ENCODE results near the gene ZNF546. TPM values are rescaled to one million over a fixed set of nuclear protein-coding genes. Genes with fewer than 3 reads are reported as not detected.

Gene ZNF546
- total RNA-seq, 4 donors from 2014 or later, result 4.2 to 13.3 (median 9.0) TPM

DNA sequence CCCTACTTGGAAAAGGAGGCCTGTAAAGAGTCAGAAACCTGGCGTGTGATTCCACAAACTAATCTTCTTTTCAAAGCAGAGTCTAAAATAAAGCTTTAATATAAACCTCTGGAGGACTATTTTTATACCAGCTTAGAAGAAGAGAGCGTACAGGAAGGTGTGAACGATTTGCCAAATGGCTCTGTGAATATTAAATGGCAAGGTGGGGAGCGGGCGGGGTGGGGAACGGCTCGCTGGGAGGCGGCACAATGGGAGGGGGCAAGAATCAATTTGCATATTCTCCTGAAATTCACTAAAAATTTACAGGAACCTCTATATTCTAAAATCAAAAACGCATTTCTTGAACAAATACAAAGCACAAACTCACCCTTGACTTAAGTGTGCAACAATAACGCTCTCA, 58.2 kb downstream of the ZNF546 start:
- no peak for DNase-seq (ENCODE audit: low spot score in 2 of 2)
- 40 to 44% methylated on average over 10 of the region's 10 CpGs for WGBS, 2 donors
- no peaks in the 10 kb centered on the region for H3K27me3 ChIP-seq
- H3K27ac ChIP-seq, result no peak overlapping the region
- TF ChIP-seq EP300 (IDR thresholded peaks at IDR 0.05) (no peak), POLR2A (IDR thresholded peaks at IDR 0.05) (no peak)
- TF ChIP-seq, protein P1, sequence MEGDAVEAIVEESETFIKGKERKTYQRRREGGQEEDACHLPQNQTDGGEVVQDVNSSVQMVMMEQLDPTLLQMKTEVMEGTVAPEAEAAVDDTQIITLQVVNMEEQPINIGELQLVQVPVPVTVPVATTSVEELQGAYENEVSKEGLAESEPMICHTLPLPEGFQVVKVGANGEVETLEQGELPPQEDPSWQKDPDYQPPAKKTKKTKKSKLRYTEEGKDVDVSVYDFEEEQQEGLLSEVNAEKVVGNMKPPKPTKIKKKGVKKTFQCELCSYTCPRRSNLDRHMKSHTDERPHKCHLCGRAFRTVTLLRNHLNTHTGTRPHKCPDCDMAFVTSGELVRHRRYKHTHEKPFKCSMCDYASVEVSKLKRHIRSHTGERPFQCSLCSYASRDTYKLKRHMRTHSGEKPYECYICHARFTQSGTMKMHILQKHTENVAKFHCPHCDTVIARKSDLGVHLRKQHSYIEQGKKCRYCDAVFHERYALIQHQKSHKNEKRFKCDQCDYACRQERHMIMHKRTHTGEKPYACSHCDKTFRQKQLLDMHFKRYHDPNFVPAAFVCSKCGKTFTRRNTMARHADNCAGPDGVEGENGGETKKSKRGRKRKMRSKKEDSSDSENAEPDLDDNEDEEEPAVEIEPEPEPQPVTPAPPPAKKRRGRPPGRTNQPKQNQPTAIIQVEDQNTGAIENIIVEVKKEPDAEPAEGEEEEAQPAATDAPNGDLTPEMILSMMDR (IDR thresholded peaks at IDR 0.05), result no peak
- peaks cover 0 to 42% (median 8%) of the 10 kb centered on the region in 4 donors for H3K9me3 ChIP-seq
- H3K36me3 ChIP-seq, result peaks cover 0 to 16% (median 0%) of the 10 kb centered on the region in 3 donors
- peak overlapping the region; percentile 42 to 66 (median 64) for H3K4me3 ChIP-seq
- peaks cover 0 to 20% (median 0%) of the 10 kb centered on the region in 4 donors for H3K4me1 ChIP-seq

DNA sequence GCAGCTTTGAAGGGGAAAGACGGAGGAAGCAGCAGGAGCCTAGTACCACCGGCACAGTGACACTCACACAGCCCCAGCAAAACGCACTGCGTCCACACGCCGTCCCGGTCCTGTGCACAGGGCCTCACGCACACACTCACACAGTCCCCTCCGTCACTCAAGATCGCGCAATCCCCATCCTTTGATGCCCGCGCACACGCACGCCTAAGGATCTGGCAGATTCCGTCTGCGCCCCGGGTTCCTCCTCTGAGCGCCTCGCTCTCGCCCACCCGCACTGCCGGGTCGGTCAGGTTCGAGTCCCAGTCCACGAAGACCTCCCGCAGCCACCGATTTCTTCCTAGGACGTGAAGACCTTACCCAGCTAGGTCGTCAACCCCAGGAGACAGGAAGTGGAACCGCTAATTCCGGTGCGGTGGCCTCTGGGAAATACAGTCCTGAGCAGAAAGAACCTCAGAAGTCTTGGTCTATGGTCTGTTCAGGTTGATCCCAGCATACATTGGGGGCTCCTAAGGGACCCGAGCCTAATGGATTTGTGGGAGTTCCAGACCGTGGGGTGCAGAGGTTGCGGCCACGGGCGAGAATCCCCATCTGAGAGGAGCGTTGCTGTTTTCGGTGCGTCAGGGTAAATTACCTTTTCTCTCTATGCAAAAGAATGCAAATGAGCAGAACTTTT, 59.1 kb downstream of the ZNF546 start, which contains the start of gene ZNF780B:
ZNF780B (minus strand) TSS at position 400 of the 673 bp plus-strand sequence. CDS start 5,899 bp downstream, outside the sequence.
- peaks cover 0 to 7% (median 0%) of the 10 kb centered on the region in 3 donors for H3K36me3 ChIP-seq
- peak within 1 kb of the TSS in 3 of 4 donors; percentile 50 to 77 (median 68) for H3K27ac ChIP-seq
- WGBS, 2 donors, result 0 to 1% methylated on average over 37 to 40 of the region's 41 CpGs
- peaks cover 0 to 20% (median 0%) of the 10 kb centered on the region in 4 donors for H3K4me1 ChIP-seq
- peak within 1 kb of the TSS; percentile 42 to 66 (median 64) for H3K4me3 ChIP-seq
- DNase-seq (ENCODE audit: low spot score in 2 of 2), result peak; percentile 16 to 55
- peaks cover 0 to 42% (median 12%) of the 10 kb centered on the region in 4 donors for H3K9me3 ChIP-seq
- TF ChIP-seq, protein P1 (IDR thresholded peaks at IDR 0.05), result no peak
- TF ChIP-seq EP300 (IDR thresholded peaks at IDR 0.05), result peak in 1 of 2 donors; percentile 44
- no peaks in the 10 kb centered on the region for H3K27me3 ChIP-seq

DNA sequence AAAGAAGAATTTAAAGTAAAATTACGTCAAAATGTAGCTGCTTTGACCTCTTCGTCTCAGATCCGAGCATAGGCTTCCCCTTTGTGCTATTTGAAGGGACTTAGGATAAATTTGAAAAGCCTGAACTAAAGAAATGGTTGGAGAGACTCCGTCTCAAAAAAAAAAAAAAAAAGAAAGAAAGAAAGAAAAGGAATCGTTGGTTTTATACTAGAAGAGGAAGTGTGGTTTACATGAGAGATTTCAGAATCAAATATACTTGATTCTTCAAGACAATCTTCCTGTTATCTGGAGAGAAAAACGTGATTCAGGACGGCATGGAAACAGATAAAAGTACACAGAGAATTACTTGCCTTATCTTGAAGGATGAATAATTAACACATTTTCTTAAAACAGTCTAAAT, 59.6 kb downstream of the ZNF546 start:
- TF ChIP-seq EP300 (IDR thresholded peaks at IDR 0.05), result no peak
- TF ChIP-seq, protein P1 (IDR thresholded peaks at IDR 0.05), result no peak
- TF ChIP-seq POLR2A (IDR thresholded peaks at IDR 0.05), result no peak
- H3K4me3 ChIP-seq, result peak overlapping the region; percentile 42 to 66 (median 64)
- WGBS, 2 donors, result 9 to 10% methylated on average over 7 of the region's 7 CpGs
- peaks cover 0 to 7% (median 0%) of the 10 kb centered on the region in 3 donors for H3K36me3 ChIP-seq
- peaks cover 0 to 20% (median 0%) of the 10 kb centered on the region in 4 donors for H3K4me1 ChIP-seq
- no peak for DNase-seq (ENCODE audit: low spot score in 2 of 2)
- peaks cover 0 to 40% (median 10%) of the 10 kb centered on the region in 4 donors for H3K9me3 ChIP-seq
- no peaks in the 10 kb centered on the region for H3K27me3 ChIP-seq
- peak overlapping the region in 3 of 4 donors; percentile 50 to 77 (median 68) for H3K27ac ChIP-seq

DNA sequence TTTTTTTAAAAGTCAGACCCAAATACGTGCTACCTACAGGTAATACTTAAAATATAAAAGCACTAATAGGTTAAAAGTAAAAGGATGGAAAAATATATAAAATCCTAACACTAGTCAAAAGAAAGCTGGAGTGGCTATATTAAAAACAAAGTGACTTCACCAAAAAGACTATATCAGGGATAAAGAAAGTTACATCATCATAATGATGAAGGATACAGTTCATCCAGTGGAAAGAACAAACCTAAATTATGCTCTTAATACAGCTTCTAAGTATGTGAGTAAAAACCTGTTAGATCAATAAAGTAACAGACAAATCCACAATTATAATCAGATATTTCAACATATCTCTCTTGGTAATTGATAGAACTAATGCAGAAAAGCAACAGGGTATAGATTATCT, 60.3 kb downstream of the ZNF546 start:
- Histone ChIP-seq H3K36me3 (peaks cover 0 to 4% (median 0%) of the 10 kb centered on the region in 3 donors), H3K27ac (no peak overlapping the region), H3K4me3 (no peak overlapping the region), H3K27me3 (no peaks in the 10 kb centered on the region), H3K9me3 (peaks cover 0 to 39% (median 10%) of the 10 kb centered on the region in 4 donors), H3K4me1 (peaks cover 0 to 20% (median 0%) of the 10 kb centered on the region in 4 donors)
- no peak for DNase-seq (ENCODE audit: low spot score in 2 of 2)
- 89% methylated on average over 1 of the region's 1 CpG for WGBS, 2 donors
- TF ChIP-seq POLR2A (IDR thresholded peaks at IDR 0.05) (no peak), EP300 (IDR thresholded peaks at IDR 0.05) (no peak)
- TF ChIP-seq, protein P1 (IDR thresholded peaks at IDR 0.05), result no peak

DNA sequence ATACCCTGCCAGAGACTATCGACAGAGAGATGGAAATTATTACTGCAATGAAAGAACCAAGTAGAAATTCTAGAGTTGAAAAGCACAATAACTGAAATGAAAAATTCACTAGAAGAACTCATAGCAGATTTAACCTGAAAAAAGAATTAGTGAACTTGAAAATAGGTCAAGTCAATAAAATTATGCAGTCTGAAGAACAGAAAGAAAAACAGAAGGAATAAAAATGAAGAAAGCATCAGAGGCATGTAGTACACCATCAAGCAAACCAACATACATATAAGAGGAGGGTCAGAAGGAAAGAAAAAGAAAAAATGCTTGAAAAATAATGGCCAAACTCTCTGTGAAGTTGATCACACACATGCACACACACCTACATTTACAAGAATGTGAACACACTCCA, 62.8 kb downstream of the ZNF546 start:
- peaks cover 0 to 17% (median 0%) of the 10 kb centered on the region in 4 donors for H3K4me1 ChIP-seq
- 97 to 98% methylated on average over 1 of the region's 1 CpG for WGBS, 2 donors
- TF ChIP-seq POLR2A (IDR thresholded peaks at IDR 0.05) (no peak), EP300 (IDR thresholded peaks at IDR 0.05) (no peak)
- TF ChIP-seq, protein P1 (IDR thresholded peaks at IDR 0.05), result no peak
- H3K4me3 ChIP-seq, result no peak overlapping the region
- no peak overlapping the region for H3K27ac ChIP-seq
- H3K9me3 ChIP-seq, result peaks cover 0 to 50% (median 11%) of the 10 kb centered on the region in 4 donors
- H3K27me3 ChIP-seq, result no peaks in the 10 kb centered on the region
- no peaks in the 10 kb centered on the region for H3K36me3 ChIP-seq
- DNase-seq (ENCODE audit: low spot score in 2 of 2), result no peak

Data from tibial nerve (tissue), 4 donors.